ENCODE data around the gene PKD2. TPM values are rescaled to one million over a fixed set of nuclear protein-coding genes. Genes with fewer than 3 reads are reported as not detected.

PKD2 gene
- total RNA-seq, 5 donors from 2014 or later (not counting 1 experiment from before 2014, with no cell fraction given): 6.8 to 17.4 (median 7.5) TPM

DNA sequence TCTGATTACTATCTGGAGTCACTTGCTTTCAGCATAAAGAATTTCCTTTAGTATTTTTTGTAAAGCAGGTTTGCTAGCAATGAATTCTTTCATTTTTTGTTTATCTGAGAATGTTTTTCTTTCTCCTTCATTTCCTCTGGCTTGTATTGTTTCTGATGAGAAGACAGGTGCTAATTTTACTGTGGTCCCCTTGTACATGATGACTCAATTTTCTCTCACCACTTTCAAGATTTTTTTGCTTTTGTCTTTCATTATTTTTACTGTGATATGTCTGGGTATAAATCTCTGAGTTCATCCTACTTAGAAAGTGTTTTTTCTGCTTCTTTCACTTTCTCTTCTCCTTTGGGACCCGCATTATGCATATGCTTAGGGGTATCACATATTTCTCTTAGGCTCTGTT lies 62.6 kb downstream of the PKD2 start:
- H3K4me1 ChIP-seq (ENCODE audit: control insufficient read depth in 1 of 2, extremely low read depth in 1 of 2, insufficient read depth in 2 of 2, low read length in 2 of 2): no peaks in the 10 kb centered on the region
- Mint-ChIP-seq H3K4me3 (no peak overlapping the region), H3K27me3 (no peaks in the 10 kb centered on the region), H3K9me3 (peaks cover 0 to 14% (median 10%) of the 10 kb centered on the region in 3 donors), H3K4me1 (no peaks in the 10 kb centered on the region), H3K27ac (no peak overlapping the region), H3K36me3 (peaks cover 67% of the 10 kb centered on the region)
- no peak overlapping the region for H3K27ac ChIP-seq (ENCODE audit: low read length)
- ChIA-PET POLR2A (interaction anchor here in 1 of 2 donors (0.6 kb wide), 2 partner anchors 543 to 596 kb away, joined by 3 read pairs; no protein-coding TSS in a partner anchor), CTCF (no interaction called here)
- no peaks in the 10 kb centered on the region for H3K27me3 ChIP-seq (replicated peaks in 1 of 2; ENCODE audit: control insufficient read depth in 2 of 2, extremely low read depth in 1 of 2, insufficient read depth in 2 of 2, low read length in 1 of 2)
- H3K36me3 ChIP-seq (ENCODE audit: control insufficient read depth in 2 of 2, extremely low read depth in 1 of 2, insufficient read depth in 1 of 2, low read length in 1 of 2): peaks cover 0 to 41% of the 10 kb centered on the region in 2 donors
- H3K4me3 ChIP-seq (ENCODE audit: control insufficient read depth in 1 of 2, extremely low read depth in 1 of 2, low read length in 1 of 2): no peak overlapping the region
- no peaks in the 10 kb centered on the region for H3K9me3 ChIP-seq
- DNase-seq (no peak), ATAC-seq (replicated peaks in 1 of 4) (no peak)
- WGBS (ENCODE audit: insufficient coverage): no CpG with 5 or more reads among the region's 1 CpG

- Histone ChIP-seq H3K36me3 (ENCODE audit: control insufficient read depth in 2 of 2, extremely low read depth in 1 of 2, insufficient read depth in 1 of 2, low read length in 1 of 2) (peaks cover 0 to 21% of the 10 kb centered on the region in 2 donors), H3K4me3 (ENCODE audit: control insufficient read depth in 1 of 2, extremely low read depth in 1 of 2, low read length in 1 of 2) (no peak overlapping the region), H3K27ac (ENCODE audit: low read length) (no peak overlapping the region), H3K27me3 (replicated peaks in 1 of 2; ENCODE audit: control insufficient read depth in 2 of 2, extremely low read depth in 1 of 2, insufficient read depth in 2 of 2, low read length in 1 of 2) (no peaks in the 10 kb centered on the region), H3K4me1 (ENCODE audit: control insufficient read depth in 1 of 2, extremely low read depth in 1 of 2, insufficient read depth in 2 of 2, low read length in 2 of 2) (no peaks in the 10 kb centered on the region), H3K9me3 (no peaks in the 10 kb centered on the region)
- H3K27me3 Mint-ChIP-seq: no peaks in the 10 kb centered on the region
- no peak overlapping the region for H3K27ac Mint-ChIP-seq
- no peak overlapping the region for H3K4me3 Mint-ChIP-seq
- ChIA-PET POLR2A (interaction anchor here in 1 of 2 donors (0.6 kb wide), 1 partner anchor 989 kb away, joined by 3 read pairs; no protein-coding TSS in a partner anchor), CTCF (no interaction called here)
- no peaks in the 10 kb centered on the region for H3K4me1 Mint-ChIP-seq
- DNase-seq (no peak), ATAC-seq (replicated peaks in 1 of 4) (no peak)
- H3K36me3 Mint-ChIP-seq: peaks cover 42% of the 10 kb centered on the region
- no CpG with 5 or more reads among the region's 9 CpGs for WGBS (ENCODE audit: insufficient coverage)
- H3K9me3 Mint-ChIP-seq: peaks cover 0 to 10% (median 7%) of the 10 kb centered on the region in 3 donors
These were observed 67.9 kb downstream of the PKD2 start for GRCh38 chr4:88075336-88075735.

DNA sequence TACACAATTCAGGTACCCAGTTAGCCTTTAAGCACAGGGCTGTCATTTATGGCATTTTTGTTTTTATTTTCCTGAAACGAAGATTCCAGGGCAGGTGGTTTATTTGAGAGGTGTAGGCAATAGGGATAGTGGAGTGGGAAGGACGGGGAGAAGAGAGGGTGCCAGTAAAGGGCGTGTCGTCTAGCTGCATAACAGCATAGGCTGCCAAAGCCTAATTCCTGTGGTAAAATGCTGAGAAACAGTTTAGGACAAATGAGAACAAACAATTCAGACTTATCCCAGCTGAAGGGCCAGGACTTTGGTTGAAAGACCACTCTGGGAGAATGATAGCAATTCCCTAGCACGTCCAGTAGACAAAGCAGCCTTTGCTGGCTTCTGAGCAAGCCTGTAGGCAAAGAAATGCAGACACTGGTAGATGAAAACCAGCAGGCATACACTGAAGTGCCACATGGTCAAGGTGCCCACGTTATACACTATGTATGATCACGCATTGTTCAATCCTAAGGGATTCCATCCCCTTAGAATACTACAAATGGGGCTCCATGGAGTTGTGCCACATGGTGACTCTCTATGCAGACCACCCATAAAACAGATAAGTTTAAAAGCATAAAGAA lies 70.6 kb downstream of the PKD2 start:
- no peak overlapping the region for H3K27ac Mint-ChIP-seq
- WGBS (ENCODE audit: insufficient coverage): 97% methylated on average over 7 of the region's 7 CpGs

GRCh38 chr4:88078579-88078978 lies 71.1 kb downstream of the PKD2 start:
- ATAC-seq (replicated peaks in 1 of 4) (no peak), DNase-seq (no peak)
- H3K4me1 Mint-ChIP-seq: no peaks in the 10 kb centered on the region
- H3K27ac ChIP-seq (ENCODE audit: low read length): no peak overlapping the region
- no peaks in the 10 kb centered on the region for H3K9me3 Mint-ChIP-seq
- H3K36me3 ChIP-seq (ENCODE audit: control insufficient read depth in 2 of 2, extremely low read depth in 1 of 2, insufficient read depth in 1 of 2, low read length in 1 of 2): peaks cover 0 to 4% of the 10 kb centered on the region in 2 donors
- no peaks in the 10 kb centered on the region for H3K4me1 ChIP-seq (ENCODE audit: control insufficient read depth in 1 of 2, extremely low read depth in 1 of 2, insufficient read depth in 2 of 2, low read length in 2 of 2)
- peaks cover 0 to 2% of the 10 kb centered on the region in 2 donors for H3K27me3 Mint-ChIP-seq
- no peak overlapping the region for H3K4me3 ChIP-seq (ENCODE audit: control insufficient read depth in 1 of 2, extremely low read depth in 1 of 2, low read length in 1 of 2)
- POLR2A ChIA-PET: no interaction called here
- peaks cover 23% of the 10 kb centered on the region for H3K36me3 Mint-ChIP-seq
- H3K27ac Mint-ChIP-seq: no peak overlapping the region
- no peak overlapping the region for H3K4me3 Mint-ChIP-seq
- CTCF ChIA-PET: interaction anchor here in 1 of 2 donors (0.5 kb wide), 1 partner anchor 1786 kb away, joined by 4 read pairs; no protein-coding TSS in a partner anchor
- WGBS (ENCODE audit: insufficient coverage): no CpG with 5 or more reads among the region's 2 CpGs
- no peaks in the 10 kb centered on the region for H3K9me3 ChIP-seq
- no peaks in the 10 kb centered on the region for H3K27me3 ChIP-seq (replicated peaks in 1 of 2; ENCODE audit: control insufficient read depth in 2 of 2, extremely low read depth in 1 of 2, insufficient read depth in 2 of 2, low read length in 1 of 2)

More for the DNA sequence above, 70.6 kb downstream of the PKD2 start:
- DNase-seq (no peak), ATAC-seq (replicated peaks in 1 of 4) (no peak)
- Histone ChIP-seq H3K27ac (ENCODE audit: low read length) (no peak overlapping the region), H3K4me3 (ENCODE audit: control insufficient read depth in 1 of 2, extremely low read depth in 1 of 2, low read length in 1 of 2) (no peak overlapping the region), H3K36me3 (ENCODE audit: control insufficient read depth in 2 of 2, extremely low read depth in 1 of 2, insufficient read depth in 1 of 2, low read length in 1 of 2) (peaks cover 0 to 4% of the 10 kb centered on the region in 2 donors), H3K9me3 (no peaks in the 10 kb centered on the region), H3K4me1 (ENCODE audit: control insufficient read depth in 1 of 2, extremely low read depth in 1 of 2, insufficient read depth in 2 of 2, low read length in 2 of 2) (no peaks in the 10 kb centered on the region), H3K27me3 (replicated peaks in 1 of 2; ENCODE audit: control insufficient read depth in 2 of 2, extremely low read depth in 1 of 2, insufficient read depth in 2 of 2, low read length in 1 of 2) (no peaks in the 10 kb centered on the region)
- Mint-ChIP-seq H3K4me3 (no peak overlapping the region), H3K27me3 (peaks cover 0 to 2% of the 10 kb centered on the region in 2 donors), H3K4me1 (no peaks in the 10 kb centered on the region), H3K9me3 (no peaks in the 10 kb centered on the region), H3K36me3 (peaks cover 23% of the 10 kb centered on the region)
- POLR2A ChIA-PET: no interaction called here
- CTCF ChIA-PET: interaction anchor here (0.5 to 1.0 kb wide), 2 partner anchors 12 to 1787 kb away, joined by 4 to 6 read pairs; no protein-coding TSS in a partner anchor

GRCh38 chr4:88080626-88081025 lies 73.2 kb downstream of the PKD2 start:
- CTCF ChIA-PET: no interaction called here
- ATAC-seq (replicated peaks in 1 of 4): no peak

GRCh38 chr4:88087004-88087403 lies 79.6 kb downstream of the PKD2 start:
- H3K4me3 Mint-ChIP-seq: no peak overlapping the region
- H3K36me3 ChIP-seq (ENCODE audit: control insufficient read depth in 2 of 2, extremely low read depth in 1 of 2, insufficient read depth in 1 of 2, low read length in 1 of 2): no peaks in the 10 kb centered on the region
- no peaks in the 10 kb centered on the region for H3K4me1 Mint-ChIP-seq
- H3K27me3 Mint-ChIP-seq: peaks cover 0 to 5% of the 10 kb centered on the region in 2 donors
- no peak overlapping the region for H3K27ac Mint-ChIP-seq
- no peaks in the 10 kb centered on the region for H3K36me3 Mint-ChIP-seq
- WGBS (ENCODE audit: insufficient coverage): no CpG with 5 or more reads among the region's 1 CpG
- H3K4me3 ChIP-seq (ENCODE audit: control insufficient read depth in 1 of 2, extremely low read depth in 1 of 2, low read length in 1 of 2): no peak overlapping the region
- POLR2A ChIA-PET: no interaction called here
- no peaks in the 10 kb centered on the region for H3K27me3 ChIP-seq (replicated peaks in 1 of 2; ENCODE audit: control insufficient read depth in 2 of 2, extremely low read depth in 1 of 2, insufficient read depth in 2 of 2, low read length in 1 of 2)
- no peaks in the 10 kb centered on the region for H3K9me3 Mint-ChIP-seq
- DNase-seq: no peak
- ATAC-seq (replicated peaks in 1 of 4): no peak
- CTCF ChIA-PET: no interaction called here
- no peaks in the 10 kb centered on the region for H3K9me3 ChIP-seq
- H3K27ac ChIP-seq (ENCODE audit: low read length): no peak overlapping the region
- H3K4me1 ChIP-seq (ENCODE audit: control insufficient read depth in 1 of 2, extremely low read depth in 1 of 2, insufficient read depth in 2 of 2, low read length in 2 of 2): no peaks in the 10 kb centered on the region

More at GRCh38 chr4:88080626-88081025, 73.2 kb downstream of the PKD2 start:
- Mint-ChIP-seq H3K36me3 (peaks cover 13% of the 10 kb centered on the region), H3K4me3 (no peak overlapping the region), H3K27ac (no peak overlapping the region), H3K9me3 (no peaks in the 10 kb centered on the region), H3K27me3 (peaks cover 0 to 2% of the 10 kb centered on the region in 2 donors), H3K4me1 (no peaks in the 10 kb centered on the region)
- H3K9me3 ChIP-seq: no peaks in the 10 kb centered on the region
- H3K4me1 ChIP-seq (ENCODE audit: control insufficient read depth in 1 of 2, extremely low read depth in 1 of 2, insufficient read depth in 2 of 2, low read length in 2 of 2): no peaks in the 10 kb centered on the region
- no peak overlapping the region for H3K27ac ChIP-seq (ENCODE audit: low read length)
- WGBS (ENCODE audit: insufficient coverage): no CpG with 5 or more reads among the region's 1 CpG
- no peak overlapping the region for H3K4me3 ChIP-seq (ENCODE audit: control insufficient read depth in 1 of 2, extremely low read depth in 1 of 2, low read length in 1 of 2)
- POLR2A ChIA-PET: no interaction called here
- H3K27me3 ChIP-seq (replicated peaks in 1 of 2; ENCODE audit: control insufficient read depth in 2 of 2, extremely low read depth in 1 of 2, insufficient read depth in 2 of 2, low read length in 1 of 2): no peaks in the 10 kb centered on the region
- peaks cover 0 to 4% of the 10 kb centered on the region in 2 donors for H3K36me3 ChIP-seq (ENCODE audit: control insufficient read depth in 2 of 2, extremely low read depth in 1 of 2, insufficient read depth in 1 of 2, low read length in 1 of 2)
- DNase-seq: no peak
